Caco-2 (cell line): Measurements from ENCODE around the gene CACNB2. TPM values are rescaled to one million over a fixed set of nuclear protein-coding genes. Genes with fewer than 3 reads are reported as not detected.
"Not testable (repeated sequence)": the region's sequence is repeated elsewhere in the genome, so short reads cannot be mapped to it uniquely, and the experiment has no call there.

Source experiments
- BruUV-seq: library from RNA; stranded (reverse); fragments of 400-500 nt; replicated peaks from 2 replicates; lab custom pipeline; 2021; lab: Mats Ljungman, UMichigan
- CTCF ChIA-PET: fragments of 300-600 bp; sonication (Branson Sonifier 250); formaldehyde crosslinking; loops from one replicate; lab custom pipeline; 2022; ENCODE audit warnings: antibody characterized with exemption; lab: Charles Lee
- POLR2A ChIA-PET: fragments of 300-600 bp; sonication (Branson Sonifier 250); formaldehyde crosslinking; loops from one replicate; lab custom pipeline; 2022; ENCODE audit warnings: antibody characterized with exemption; lab: Charles Lee
- DNase-seq, 2 experiments: peaks; one replicate each; pipeline versions ENCODE4 v3.0.0 to v3.0.0-alpha.2; 2020 to 2022
- H3K27me3 ChIP-seq: replicated peaks from 2 replicates; pipeline ENCODE4 v1.6.0; 2011; ENCODE audit warnings: low read length; ENCODE audit not compliant: control insufficient read depth, insufficient read depth
- H3K36me3 ChIP-seq: 2 replicates; pipeline ENCODE4 v1.5.1; 2011; ENCODE audit warnings: low read length; ENCODE audit not compliant: control insufficient read depth, insufficient read depth
- H3K4me1 ChIP-seq: fragments of 250-450 bp; sonication (Bioruptor Pico); 2 replicates; pipeline ENCODE4 v1.5.1; 2020; ENCODE audit warnings: mild to moderate bottlenecking
- H3K4me3 ChIP-seq: 2 replicates; pipeline ENCODE4 v1.5.1; 2011; ENCODE audit warnings: low read depth, mild to moderate bottlenecking, control low read depth, low read length
- H3K9me3 ChIP-seq: fragments of 250-450 bp; sonication (Bioruptor Pico); 2 replicates; pipeline ENCODE4 v1.5.1; 2020; ENCODE audit warnings: mild to moderate bottlenecking, moderate library complexity
- H3K27ac Mint-ChIP-seq: one replicate; pipeline ENCODE4 v1.8.0; 2022; ENCODE audit warnings: mixed read lengths; ENCODE audit not compliant: unreplicated experiment
- H3K27me3 Mint-ChIP-seq: one replicate; pipeline ENCODE4 v1.8.0; 2022; ENCODE audit warnings: mixed read lengths; ENCODE audit not compliant: insufficient read depth, unreplicated experiment
- H3K36me3 Mint-ChIP-seq: one replicate; pipeline ENCODE4 v1.8.0; 2022; ENCODE audit warnings: mild to moderate bottlenecking, mixed read lengths; ENCODE audit not compliant: insufficient read depth, unreplicated experiment
- H3K4me1 Mint-ChIP-seq: one replicate; pipeline ENCODE4 v1.8.0; 2022; ENCODE audit warnings: low read depth, mixed read lengths; ENCODE audit not compliant: unreplicated experiment
- H3K4me3 Mint-ChIP-seq: one replicate; pipeline ENCODE4 v1.8.0; 2022; ENCODE audit warnings: mild to moderate bottlenecking, moderate library complexity, mixed read lengths; ENCODE audit not compliant: unreplicated experiment
- H3K9me3 Mint-ChIP-seq: one replicate; pipeline ENCODE4 v1.8.0; 2022; ENCODE audit warnings: mixed read lengths; ENCODE audit not compliant: unreplicated experiment
- CTCF ChIP-seq, 2 experiments: fragments of 200-600 bp in 1 of 2; IDR thresholded peaks; 1 replicate in 1 of 2; 2 replicates in 1 of 2; pipeline versions ENCODE4 v1.5.1 to v1.8.0; 2011 to 2022; ENCODE audit warnings: antibody characterized with exemption in 1 of 2, control low read depth in 1 of 2, inconsistent platforms in 1 of 2, low read depth in 1 of 2, low read length in 1 of 2, mild to moderate bottlenecking in 1 of 2, moderate library complexity in 1 of 2; ENCODE audit not compliant: insufficient read depth in 1 of 2, severe bottlenecking in 1 of 2, unreplicated experiment in 1 of 2
- intact Hi-C: fragments of 100-400 bp; cut with micrococcal nuclease; formaldehyde crosslinking; loops from one replicate; pipeline ENCODE4 v1.10.0; 2022; ENCODE audit not compliant: unreplicated experiment
- total RNA-seq: library from RNA; stranded (reverse); gene quantifications from 2 replicates; pipeline ENCODE4 v1.2.3, GENCODE V29; 2022

Gene CACNB2
- total RNA-seq, 1 experiment from 2014 or later: 0.98 TPM

DNA sequence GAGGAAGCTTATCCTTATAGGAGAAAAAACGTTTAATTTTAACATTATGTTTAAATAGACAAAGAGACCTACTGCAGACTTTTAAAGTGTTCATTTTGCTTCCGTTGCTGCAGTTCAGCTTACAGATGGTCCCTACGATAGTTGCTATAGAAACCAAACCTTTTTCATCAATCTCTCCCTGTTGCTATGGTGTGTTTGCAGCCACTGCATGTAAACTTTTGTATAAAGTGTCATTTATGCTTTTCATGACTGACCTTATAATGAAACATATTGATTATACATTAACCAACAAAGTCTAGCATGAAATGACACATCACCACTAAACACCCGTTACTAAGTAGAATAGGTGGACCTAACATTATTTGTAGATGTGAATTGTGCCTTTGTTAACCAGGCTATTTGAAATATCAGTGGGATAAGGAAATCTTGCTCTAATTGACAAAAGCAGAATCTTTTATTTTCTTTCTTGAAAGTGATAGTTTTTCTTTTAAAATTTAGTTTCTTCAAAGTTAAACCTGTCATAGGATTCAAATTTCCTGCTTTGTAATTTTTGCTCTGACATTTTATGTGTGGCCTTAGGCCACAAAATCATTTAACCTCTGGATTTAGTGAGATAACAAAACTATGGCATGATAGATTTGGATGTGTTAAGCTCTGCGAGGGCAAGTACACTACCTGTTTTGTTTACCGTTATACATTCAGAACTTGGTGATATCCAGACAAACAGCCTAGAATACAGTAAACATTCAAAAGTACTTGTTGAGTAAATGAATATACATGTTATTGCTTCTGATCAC, 64.0 kb downstream of the CACNB2 start:
- Mint-ChIP-seq H3K27me3 (peaks cover 14% of the 10 kb centered on the region), H3K36me3 (no peaks in the 10 kb centered on the region), H3K27ac (no peak overlapping the region), H3K4me3 (no peak overlapping the region), H3K9me3 (no peaks in the 10 kb centered on the region), H3K4me1 (no peaks in the 10 kb centered on the region)
- CTCF ChIA-PET: no interaction called here
- H3K27me3 ChIP-seq: no peaks in the 10 kb centered on the region; the same call in 1 of the 2 replicates
- no peaks in the 10 kb centered on the region for H3K9me3 ChIP-seq
- POLR2A ChIA-PET: no interaction called here
- intact Hi-C loops: no loop called here
- no peaks in the 10 kb centered on the region for H3K36me3 ChIP-seq
- TF ChIP-seq CTCF (IDR thresholded peaks at IDR 0.05; ENCODE audit: insufficient read depth in 1 of 2, low read depth in 1 of 2, low read length in 1 of 2, severe bottlenecking in 1 of 2, unreplicated experiment in 1 of 2): no peak
- no peak for DNase-seq
- H3K4me3 ChIP-seq: no peak overlapping the region
- no TSS peak for BruUV-seq
- H3K4me1 ChIP-seq: no peaks in the 10 kb centered on the region

DNA sequence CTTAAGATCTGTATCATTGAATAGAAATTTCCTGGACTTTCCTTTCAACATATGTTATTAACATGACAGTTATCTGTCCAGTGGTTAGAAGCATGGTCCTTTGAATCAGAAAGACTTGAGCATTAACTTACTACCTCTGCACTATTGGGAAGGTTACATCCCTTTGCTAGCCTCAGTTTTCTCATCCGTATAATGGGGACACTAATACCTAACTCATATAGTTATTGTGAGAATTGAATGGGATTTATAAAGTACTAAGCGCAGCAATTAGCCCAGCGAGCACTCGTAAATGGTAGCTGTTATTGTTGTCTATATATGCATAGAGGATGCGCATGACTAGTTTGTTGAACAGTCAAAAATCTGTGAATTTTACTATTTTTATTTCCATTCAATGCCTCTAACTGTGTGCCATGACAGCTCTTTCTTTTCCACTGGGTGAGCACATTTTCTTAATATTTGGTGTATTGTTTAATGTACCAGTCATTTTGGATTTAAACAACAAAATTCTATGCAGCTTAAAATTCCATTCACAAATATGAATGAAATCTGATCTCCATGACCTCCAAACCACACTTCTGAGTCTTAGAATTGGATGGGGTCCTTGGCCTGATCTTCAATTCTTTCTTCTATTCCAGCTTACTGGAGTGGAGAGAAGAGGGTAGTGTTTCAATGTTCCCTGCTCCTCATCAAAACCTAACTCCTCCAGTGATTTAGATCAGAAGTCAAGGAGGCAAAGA, 65.0 kb downstream of the CACNB2 start:
- Histone ChIP-seq H3K4me1 (no peaks in the 10 kb centered on the region), H3K4me3 (no peak overlapping the region), H3K27me3 (no peaks in the 10 kb centered on the region; the same call in 1 of the 2 replicates), H3K36me3 (no peaks in the 10 kb centered on the region), H3K9me3 (no peaks in the 10 kb centered on the region)
- Mint-ChIP-seq H3K27ac (no peak overlapping the region), H3K4me3 (no peak overlapping the region), H3K4me1 (no peaks in the 10 kb centered on the region), H3K36me3 (no peaks in the 10 kb centered on the region), H3K9me3 (no peaks in the 10 kb centered on the region), H3K27me3 (peaks cover 10% of the 10 kb centered on the region)
- POLR2A ChIA-PET: no interaction called here
- no peak for DNase-seq
- intact Hi-C loops: no loop called here
- no peak for TF ChIP-seq CTCF (IDR thresholded peaks at IDR 0.05; ENCODE audit: insufficient read depth in 1 of 2, low read depth in 1 of 2, low read length in 1 of 2, severe bottlenecking in 1 of 2, unreplicated experiment in 1 of 2)
- no TSS peak for BruUV-seq
- CTCF ChIA-PET: no interaction called here

GRCh38 chr10:18208186-18208585, 68.0 kb downstream of the CACNB2 start:
- CTCF ChIA-PET, H3K9me3 ChIP-seq, intact Hi-C loops, BruUV-seq, H3K4me3 ChIP-seq, H3K36me3 ChIP-seq, H3K4me3 Mint-ChIP-seq, H3K27me3 ChIP-seq, H3K9me3 Mint-ChIP-seq, H3K36me3 Mint-ChIP-seq, POLR2A ChIA-PET, DNase-seq, H3K27ac Mint-ChIP-seq, H3K4me1 Mint-ChIP-seq: not testable (repeated sequence)
- peaks cover 10% of the 10 kb centered on the region for H3K27me3 Mint-ChIP-seq
- peaks cover 11% of the 10 kb centered on the region for H3K4me1 ChIP-seq
